Measurements from ENCODE around the gene UPB1.

GRCh38 chr22:24467340-24467739, 27.8 kb upstream of the UPB1 start:
- TF ChIP-seq, protein P1, sequence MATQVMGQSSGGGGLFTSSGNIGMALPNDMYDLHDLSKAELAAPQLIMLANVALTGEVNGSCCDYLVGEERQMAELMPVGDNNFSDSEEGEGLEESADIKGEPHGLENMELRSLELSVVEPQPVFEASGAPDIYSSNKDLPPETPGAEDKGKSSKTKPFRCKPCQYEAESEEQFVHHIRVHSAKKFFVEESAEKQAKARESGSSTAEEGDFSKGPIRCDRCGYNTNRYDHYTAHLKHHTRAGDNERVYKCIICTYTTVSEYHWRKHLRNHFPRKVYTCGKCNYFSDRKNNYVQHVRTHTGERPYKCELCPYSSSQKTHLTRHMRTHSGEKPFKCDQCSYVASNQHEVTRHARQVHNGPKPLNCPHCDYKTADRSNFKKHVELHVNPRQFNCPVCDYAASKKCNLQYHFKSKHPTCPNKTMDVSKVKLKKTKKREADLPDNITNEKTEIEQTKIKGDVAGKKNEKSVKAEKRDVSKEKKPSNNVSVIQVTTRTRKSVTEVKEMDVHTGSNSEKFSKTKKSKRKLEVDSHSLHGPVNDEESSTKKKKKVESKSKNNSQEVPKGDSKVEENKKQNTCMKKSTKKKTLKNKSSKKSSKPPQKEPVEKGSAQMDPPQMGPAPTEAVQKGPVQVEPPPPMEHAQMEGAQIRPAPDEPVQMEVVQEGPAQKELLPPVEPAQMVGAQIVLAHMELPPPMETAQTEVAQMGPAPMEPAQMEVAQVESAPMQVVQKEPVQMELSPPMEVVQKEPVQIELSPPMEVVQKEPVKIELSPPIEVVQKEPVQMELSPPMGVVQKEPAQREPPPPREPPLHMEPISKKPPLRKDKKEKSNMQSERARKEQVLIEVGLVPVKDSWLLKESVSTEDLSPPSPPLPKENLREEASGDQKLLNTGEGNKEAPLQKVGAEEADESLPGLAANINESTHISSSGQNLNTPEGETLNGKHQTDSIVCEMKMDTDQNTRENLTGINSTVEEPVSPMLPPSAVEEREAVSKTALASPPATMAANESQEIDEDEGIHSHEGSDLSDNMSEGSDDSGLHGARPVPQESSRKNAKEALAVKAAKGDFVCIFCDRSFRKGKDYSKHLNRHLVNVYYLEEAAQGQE (IDR thresholded peaks at IDR 0.05; ENCODE audit: low read depth), result no peak
- TF ChIP-seq NFIC (IDR thresholded peaks at IDR 0.05), result no peak
- no peak for TF ChIP-seq EP300 (IDR thresholded peaks at IDR 0.05; ENCODE audit: borderline replicate concordance)
- TF ChIP-seq RAD21 (IDR thresholded peaks at IDR 0.05; ENCODE audit: low read depth), result no peak
- TF ChIP-seq, protein P2, sequence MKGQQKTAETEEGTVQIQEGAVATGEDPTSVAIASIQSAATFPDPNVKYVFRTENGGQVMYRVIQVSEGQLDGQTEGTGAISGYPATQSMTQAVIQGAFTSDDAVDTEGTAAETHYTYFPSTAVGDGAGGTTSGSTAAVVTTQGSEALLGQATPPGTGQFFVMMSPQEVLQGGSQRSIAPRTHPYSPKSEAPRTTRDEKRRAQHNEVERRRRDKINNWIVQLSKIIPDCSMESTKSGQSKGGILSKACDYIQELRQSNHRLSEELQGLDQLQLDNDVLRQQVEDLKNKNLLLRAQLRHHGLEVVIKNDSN (IDR thresholded peaks at IDR 0.05), result no peak
- no peak for TF ChIP-seq TEAD4 (IDR thresholded peaks at IDR 0.05)

All from Ishikawa (cell line).